IMR-90 (cell line): Measurements from ENCODE around the gene PAN3. TPM values are rescaled to one million over a fixed set of nuclear protein-coding genes. Genes with fewer than 3 reads are reported as not detected.

Experiments used
- ATAC-seq: fragments of 200-7000 bp; cut with Tn5 transposase; 2 replicates; pipeline ENCODE4 v1.9.1; 2020; ENCODE audit warnings: low read depth, mild to moderate bottlenecking, moderate library complexity
- BruUV-seq: library from RNA; stranded (reverse); fragments of 400-500 nt; replicated peaks from 2 replicates; lab custom pipeline; 2021; lab: Mats Ljungman, UMichigan
- CTCF ChIA-PET: fragments of 300-600 bp; formaldehyde crosslinking; extraction: SDS; loops from one replicate; lab custom pipeline; 2021; ENCODE audit warnings: antibody characterized with exemption; lab: Yijun Ruan, JAX
- POLR2A ChIA-PET: fragments of 300-600 bp; sonication (Branson Sonifier 250); formaldehyde crosslinking; loops from one replicate; lab custom pipeline; 2022; ENCODE audit warnings: antibody characterized with exemption; ENCODE audit not compliant: unreplicated experiment; lab: Charles Lee
- DNase-seq: peaks from one replicate; pipeline ENCODE4 v3.0.0; 2013
- H2AFZ ChIP-seq: replicated peaks from 2 replicates; pipeline ENCODE3; 2013; ENCODE audit warnings: low read length, mild to moderate bottlenecking; ENCODE audit not compliant: poor library complexity
- H2AK5ac ChIP-seq: 2 replicates; pipeline ENCODE4 v1.6.1; 2013; ENCODE audit warnings: low read depth, low read length, inconsistent platforms
- H2AK9ac ChIP-seq: replicated peaks from 2 replicates; pipeline ENCODE3; 2013; ENCODE audit warnings: mild to moderate bottlenecking, low read depth, low read length, moderate library complexity; ENCODE audit not compliant: poor library complexity
- H2BK120ac ChIP-seq: 2 replicates; pipeline ENCODE4 v1.6.1; 2013; ENCODE audit warnings: low read depth, low read length, inconsistent platforms
- H2BK15ac ChIP-seq: 3 replicates; pipeline ENCODE4 v1.6.1; 2013; ENCODE audit warnings: low read depth, low read length, inconsistent platforms
- H2BK20ac ChIP-seq: 2 replicates; pipeline ENCODE4 v1.6.1; 2013; ENCODE audit warnings: low read depth, mild to moderate bottlenecking, inconsistent platforms, low read length, moderate library complexity
- H2BK5ac ChIP-seq: 2 replicates; pipeline ENCODE4 v1.6.1; 2013; ENCODE audit warnings: mild to moderate bottlenecking, low read depth, low read length, inconsistent platforms; ENCODE audit not compliant: poor library complexity, severe bottlenecking
- H3K14ac ChIP-seq: replicated peaks from 2 replicates; pipeline ENCODE4 v1.6.1; 2013; ENCODE audit warnings: low read depth, low read length, inconsistent platforms
- H3K18ac ChIP-seq: 2 replicates; pipeline ENCODE4 v1.6.1; 2013; ENCODE audit warnings: low read depth, low read length, control low read depth
- H3K23ac ChIP-seq: 2 replicates; pipeline ENCODE4 v1.6.1; 2013; ENCODE audit warnings: low read depth, low read length, inconsistent platforms
- H3K27ac ChIP-seq: 2 replicates; pipeline ENCODE4 v1.5.1; 2013; ENCODE audit warnings: mild to moderate bottlenecking, control low read depth, low read length; ENCODE audit not compliant: insufficient read depth
- H3K27me3 ChIP-seq: 2 replicates; pipeline ENCODE4 v1.6.1; 2013; ENCODE audit warnings: low read length; ENCODE audit not compliant: control insufficient read depth, insufficient read depth
- H3K36me3 ChIP-seq: 2 replicates; pipeline ENCODE4 v1.6.1; 2013; ENCODE audit warnings: low read length, mixed read lengths; ENCODE audit not compliant: control insufficient read depth, insufficient read depth
- H3K4ac ChIP-seq: 2 replicates; pipeline ENCODE4 v1.6.1; 2013; ENCODE audit warnings: low read depth, low read length, inconsistent platforms
- H3K4me1 ChIP-seq: 2 replicates; pipeline ENCODE4 v1.6.1; 2013; ENCODE audit warnings: low read length, mixed read lengths; ENCODE audit not compliant: control insufficient read depth, insufficient read depth
- H3K4me2 ChIP-seq: 2 replicates; pipeline ENCODE4 v1.6.1; 2013; ENCODE audit warnings: low read depth, mild to moderate bottlenecking, control low read depth, low read length, moderate library complexity
- H3K4me3 ChIP-seq: 2 replicates; pipeline ENCODE4 v1.5.1; 2013; ENCODE audit warnings: low read depth, mild to moderate bottlenecking, control low read depth, low read length, moderate library complexity; ENCODE audit not compliant: insufficient read depth
- H3K56ac ChIP-seq: 2 replicates; pipeline ENCODE4 v1.6.1; 2013; ENCODE audit warnings: low read length, inconsistent platforms; ENCODE audit not compliant: insufficient read depth; ENCODE audit errors: extremely low read depth
- H3K79me1 ChIP-seq, 2 experiments: 2 replicates each; pipeline ENCODE4 v1.6.1; 2013; ENCODE audit warnings: low read length in 2 of 2, inconsistent platforms in 1 of 2, low read depth in 1 of 2
- H3K9ac ChIP-seq: 2 replicates; pipeline ENCODE4 v1.6.1; 2013; ENCODE audit warnings: low read depth, low read length, control low read depth
- H3K9me1 ChIP-seq: 2 replicates; pipeline ENCODE4 v1.6.1; 2013; ENCODE audit warnings: low read length, inconsistent platforms; ENCODE audit not compliant: insufficient read depth
- H3K9me3 ChIP-seq: 2 replicates; pipeline ENCODE4 v1.6.1; 2013; ENCODE audit warnings: low read length; ENCODE audit not compliant: control insufficient read depth, insufficient read depth
- H4K20me1 ChIP-seq: 2 replicates; pipeline ENCODE4 v1.6.1; 2013; ENCODE audit warnings: low read length, inconsistent platforms; ENCODE audit not compliant: insufficient read depth
- H4K5ac ChIP-seq: 2 replicates; pipeline ENCODE4 v1.6.1; 2013; ENCODE audit warnings: mild to moderate bottlenecking, low read depth, low read length, control low read depth
- H4K8ac ChIP-seq, 2 experiments: 2 replicates each; pipeline ENCODE4 v1.6.1; 2013; ENCODE audit warnings: low read depth in 2 of 2, low read length in 2 of 2, control low read depth in 1 of 2, inconsistent platforms in 1 of 2
- H4K91ac ChIP-seq: 2 replicates; pipeline ENCODE4 v1.6.1; 2013; ENCODE audit warnings: low read depth, low read length, inconsistent platforms; ENCODE audit not compliant: insufficient read depth
- CEBPB ChIP-seq: IDR thresholded peaks from 2 replicates; pipeline ENCODE4 v1.6.1; 2012; ENCODE audit warnings: low read depth, low read length, improper control_type of control experiment
- CTCF ChIP-seq: conservative IDR thresholded peaks from 2 replicates; pipeline ENCODE4 v1.5.1; 2012; ENCODE audit warnings: mild to moderate bottlenecking, low read depth, low read length, improper control_type of control experiment
- ELK1 ChIP-seq: fragments of 150-350 bp; IDR thresholded peaks from 2 replicates; pipeline ENCODE4 v1.6.1; 2016; ENCODE audit warnings: low read depth, mild to moderate bottlenecking, low read length, moderate library complexity, borderline replicate concordance
- MAZ ChIP-seq: IDR thresholded peaks from 2 replicates; pipeline ENCODE4 v1.6.1; 2012; ENCODE audit warnings: low read depth, mild to moderate bottlenecking, low read length, improper control_type of control experiment, moderate library complexity, borderline replicate concordance
- MXI1 ChIP-seq: IDR thresholded peaks from 2 replicates; pipeline ENCODE4 v1.6.1; 2012; ENCODE audit warnings: low read depth, mild to moderate bottlenecking, low read length, moderate library complexity, borderline replicate concordance
- POLR2A ChIP-seq: IDR thresholded peaks from 2 replicates; pipeline ENCODE4 v1.6.1; 2012; ENCODE audit warnings: mild to moderate bottlenecking, low read depth, low read length
- RAD21 ChIP-seq: IDR thresholded peaks from 2 replicates; pipeline ENCODE4 v1.6.1; 2012; ENCODE audit warnings: low read length, improper control_type of control experiment
- RFX5 ChIP-seq: IDR thresholded peaks from 2 replicates; pipeline ENCODE4 v1.8.0; 2012; ENCODE audit warnings: low read depth, mild to moderate bottlenecking, low read length, moderate library complexity
- SMC3 ChIP-seq: fragments of 150-350 bp; IDR thresholded peaks from 2 replicates; pipeline ENCODE4 v1.6.1; 2016; ENCODE audit warnings: low read depth, mild to moderate bottlenecking, antibody characterized with exemption, low read length, moderate library complexity
- WGBS, 2 experiments: methylation state at CpG; one replicate each; pipeline versions ENCODE4 v1.1.5 to v1.1.7; 2013; ENCODE audit warnings: missing lambda C conversion rate in 2 of 2; ENCODE audit not compliant: insufficient read length in 1 of 2; ENCODE audit errors: extremely low coverage in 2 of 2; 5-methylcytosine and 5-hydroxymethylcytosine counted together
- dilution Hi-C: fragments of 300-500 bp; cut with HindIII; formaldehyde crosslinking; loops from one replicate; pipeline ENCODE4 v1.14.3; 2018; ENCODE audit warnings: low sequenced_read_pairs; ENCODE audit not compliant: unreplicated experiment
- in situ Hi-C: fragments of 300-500 bp; cut with MboI; formaldehyde crosslinking; loops from 3 replicates; pipeline ENCODE4 v1.14.3; 2019; ENCODE audit warnings: low sequenced_read_pairs, inconsistent platforms, mixed read lengths
- intact Hi-C: fragments of 100-400 bp; cut with micrococcal nuclease; formaldehyde crosslinking; loops from 2 replicates; pipeline ENCODE4 v1.10.0; 2022
- polyA plus RNA-seq, 3 experiments: library from polyadenylated mRNA; depleted of rRNA; stranded (reverse); fragments of >200 nt; gene quantifications; 2 replicates each; pipeline ENCODE4 v1.2.3, GENCODE V29; 2012; ENCODE audit warnings: low replicate concordance in 1 of 3
- total RNA-seq: library from RNA; depleted of rRNA; stranded (reverse); fragments of >200 nt; gene quantifications from 2 replicates; pipeline ENCODE4 v1.2.3, GENCODE V29; 2012

PAN3 gene
- total and polyA plus RNA-seq, 2 of the 4 experiments (the other 2 are of a cell fraction), result 6.6 to 15.1 TPM

- ChIA-PET CTCF (interaction anchor here (0.6 to 1.5 kb wide), 4 partner anchors 21 to 331 kb away, joined by 3 to 6 read pairs (median 4); no protein-coding TSS in a partner anchor), POLR2A (no interaction called here)
- no peak overlapping the region for H3K4me2 ChIP-seq
- no peak overlapping the region for H3K14ac ChIP-seq
- no peak overlapping the region for H4K5ac ChIP-seq
- no TSS peak for BruUV-seq
- no peak overlapping the region for H2BK20ac ChIP-seq
- no peak overlapping the region for H2BK120ac ChIP-seq
- peaks cover 5% of the 10 kb centered on the region; the same call in 1 of the 2 replicates for H4K20me1 ChIP-seq
- no CpG with 5 or more reads among the region's 2 CpGs for WGBS, 2 experiments
- H3K79me1 ChIP-seq, result no peaks in the 10 kb centered on the region
- intact Hi-C loops (no loop called here), dilution Hi-C loops (no loop called here), in situ Hi-C loops (loop anchor here (10.0 kb wide), 1 partner anchor 470 kb away; no protein-coding TSS in a partner anchor)
- no peak overlapping the region for H3K4me3 ChIP-seq
- H3K36me3 ChIP-seq, result no peaks in the 10 kb centered on the region
- H2BK5ac ChIP-seq, result no peak overlapping the region
- no peak overlapping the region for H2BK15ac ChIP-seq
- no peak overlapping the region for H2AFZ ChIP-seq
- ATAC-seq, result no peak
- H4K8ac ChIP-seq, result no peak overlapping the region; a peak in 1 of 4 replicates
- DNase-seq, result no peak
- no peak for TF ChIP-seq SMC3
- no peak for TF ChIP-seq CEBPB
- no peak for TF ChIP-seq POLR2A
- TF ChIP-seq RFX5, result no peak
- TF ChIP-seq CTCF, result no peak
- TF ChIP-seq ELK1, result no peak
- TF ChIP-seq RAD21, result no peak
- no peak for TF ChIP-seq MXI1
- TF ChIP-seq MAZ, result no peak
- H4K91ac ChIP-seq, result peak overlapping the region; percentile 49; the same call in 1 of the 2 replicates
- H3K27ac ChIP-seq, result no peak overlapping the region
- H3K56ac ChIP-seq, result no peak overlapping the region
- H3K9ac ChIP-seq, result no peak overlapping the region
- no peak overlapping the region for H2AK9ac ChIP-seq
- peaks cover 10% of the 10 kb centered on the region for H3K9me1 ChIP-seq
- no peaks in the 10 kb centered on the region for H3K9me3 ChIP-seq
- H3K27me3 ChIP-seq, result no peaks in the 10 kb centered on the region
- H3K23ac ChIP-seq, result no peak overlapping the region
- H3K18ac ChIP-seq, result no peak overlapping the region
- H2AK5ac ChIP-seq, result 0 out of 2 replicates have a peak overlapping the region, but pooled peaks have one; percentile 5
- H3K4ac ChIP-seq, result peak overlapping the region; percentile 3; the same call in 1 of the 2 replicates
- peaks cover 13% of the 10 kb centered on the region for H3K4me1 ChIP-seq
Measured at GRCh38 chr13:28325022-28325421, 186.7 kb downstream of the PAN3 start.
